GM12873 (cell line): Measurements from ENCODE around the gene RSPO3.

Experiments used
- TF ChIP-seq, protein P1 (sequence below): IDR thresholded peaks from 2 replicates; pipeline ENCODE4 v1.5.1; 2012; ENCODE audit warnings: low read depth, mild to moderate bottlenecking, moderate library complexity, low read length, control low read depth; ENCODE audit not compliant: insufficient read depth; ENCODE audit errors: missing control alignments

Gene RSPO3

DNA sequence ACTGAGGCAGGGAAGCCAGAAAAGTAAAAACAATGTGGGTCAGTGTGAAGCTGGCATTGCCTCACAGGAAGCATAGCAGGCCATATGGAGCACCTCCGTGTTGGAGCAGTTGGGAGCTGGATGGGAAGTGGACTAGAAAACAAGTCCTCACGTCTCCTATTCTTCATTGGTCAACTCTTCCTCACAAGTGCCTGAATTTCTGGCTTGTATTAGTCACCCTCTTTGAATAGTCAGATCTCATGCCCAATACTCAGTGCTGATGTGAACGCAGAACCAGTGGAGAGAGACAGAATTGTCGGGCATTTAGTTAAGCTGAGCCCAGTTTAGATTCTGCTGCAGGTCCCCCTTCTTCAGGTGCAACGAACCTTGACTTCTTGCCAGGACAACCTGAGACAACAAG, 22.3 kb upstream of the RSPO3 start:
- TF ChIP-seq, protein P1, sequence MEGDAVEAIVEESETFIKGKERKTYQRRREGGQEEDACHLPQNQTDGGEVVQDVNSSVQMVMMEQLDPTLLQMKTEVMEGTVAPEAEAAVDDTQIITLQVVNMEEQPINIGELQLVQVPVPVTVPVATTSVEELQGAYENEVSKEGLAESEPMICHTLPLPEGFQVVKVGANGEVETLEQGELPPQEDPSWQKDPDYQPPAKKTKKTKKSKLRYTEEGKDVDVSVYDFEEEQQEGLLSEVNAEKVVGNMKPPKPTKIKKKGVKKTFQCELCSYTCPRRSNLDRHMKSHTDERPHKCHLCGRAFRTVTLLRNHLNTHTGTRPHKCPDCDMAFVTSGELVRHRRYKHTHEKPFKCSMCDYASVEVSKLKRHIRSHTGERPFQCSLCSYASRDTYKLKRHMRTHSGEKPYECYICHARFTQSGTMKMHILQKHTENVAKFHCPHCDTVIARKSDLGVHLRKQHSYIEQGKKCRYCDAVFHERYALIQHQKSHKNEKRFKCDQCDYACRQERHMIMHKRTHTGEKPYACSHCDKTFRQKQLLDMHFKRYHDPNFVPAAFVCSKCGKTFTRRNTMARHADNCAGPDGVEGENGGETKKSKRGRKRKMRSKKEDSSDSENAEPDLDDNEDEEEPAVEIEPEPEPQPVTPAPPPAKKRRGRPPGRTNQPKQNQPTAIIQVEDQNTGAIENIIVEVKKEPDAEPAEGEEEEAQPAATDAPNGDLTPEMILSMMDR = no peak

DNA sequence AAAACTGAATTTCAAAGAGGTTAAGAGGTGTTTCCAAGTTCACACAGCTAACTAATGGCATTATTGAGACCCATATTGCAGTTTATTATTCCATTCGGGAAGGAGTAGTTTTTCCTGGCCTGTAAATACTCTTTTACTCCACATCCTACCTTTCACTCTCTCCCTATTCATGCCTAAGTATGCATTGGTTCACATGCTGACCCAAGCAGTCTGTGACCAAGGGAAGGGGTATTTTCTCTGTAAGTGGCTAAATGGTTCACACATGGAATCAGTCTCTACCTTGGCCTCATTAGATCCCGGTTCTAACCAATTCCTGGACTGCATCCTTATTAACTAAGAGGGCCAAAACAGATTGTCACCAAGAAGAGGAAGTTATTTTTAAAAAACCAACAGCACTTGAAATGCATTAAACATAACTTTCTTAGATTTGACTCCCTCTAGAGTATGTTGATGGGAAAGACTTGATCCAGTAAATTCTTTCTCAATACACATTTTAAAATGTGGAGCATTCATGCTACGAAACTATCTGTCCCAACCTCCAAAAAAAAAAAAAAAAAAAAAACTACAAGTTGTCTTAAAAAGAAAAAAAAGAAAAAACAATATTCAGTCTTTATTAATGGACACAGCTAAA, 17.8 kb upstream of the RSPO3 start:
- TF ChIP-seq, protein P1 = no peak

DNA sequence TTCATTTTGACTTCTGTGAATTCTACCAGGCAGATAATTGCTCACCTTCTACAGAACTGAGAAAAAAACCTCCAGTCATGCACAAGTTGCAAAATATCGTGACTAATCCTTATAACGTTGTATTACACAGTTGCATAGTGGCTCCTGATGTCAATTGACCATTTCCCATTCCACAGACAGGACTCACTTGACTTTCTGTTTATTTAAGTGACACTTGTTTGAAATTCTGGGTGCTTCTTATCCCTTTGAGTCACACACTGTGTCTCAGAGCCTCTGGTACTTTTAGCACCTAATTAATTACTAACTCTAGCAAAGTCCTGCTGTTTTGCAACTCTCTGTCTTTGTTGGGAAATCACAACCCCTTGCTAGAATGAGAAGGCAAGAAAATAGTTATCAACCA, 16.2 kb upstream of the RSPO3 start:
- TF ChIP-seq, protein P1 = no peak

DNA sequence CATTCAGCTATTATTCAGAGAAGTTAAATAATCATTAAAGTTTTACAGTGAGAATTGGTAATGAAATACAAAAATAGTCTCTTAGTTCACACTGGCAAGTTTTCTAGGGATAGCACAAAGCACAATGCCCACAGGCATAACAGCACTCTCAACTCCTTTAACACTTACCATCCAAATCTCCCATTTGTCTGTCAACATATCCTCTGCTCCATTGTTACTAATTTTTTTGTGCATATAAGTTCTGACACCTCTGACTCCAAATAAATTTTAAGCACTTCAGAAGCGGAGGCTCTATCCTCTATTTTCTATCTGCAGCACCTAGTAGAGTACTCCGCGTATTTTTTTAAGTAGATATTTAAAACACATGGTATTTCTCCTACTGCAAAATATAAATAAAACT, 15.6 kb upstream of the RSPO3 start:
- TF ChIP-seq, protein P1 = no peak

DNA sequence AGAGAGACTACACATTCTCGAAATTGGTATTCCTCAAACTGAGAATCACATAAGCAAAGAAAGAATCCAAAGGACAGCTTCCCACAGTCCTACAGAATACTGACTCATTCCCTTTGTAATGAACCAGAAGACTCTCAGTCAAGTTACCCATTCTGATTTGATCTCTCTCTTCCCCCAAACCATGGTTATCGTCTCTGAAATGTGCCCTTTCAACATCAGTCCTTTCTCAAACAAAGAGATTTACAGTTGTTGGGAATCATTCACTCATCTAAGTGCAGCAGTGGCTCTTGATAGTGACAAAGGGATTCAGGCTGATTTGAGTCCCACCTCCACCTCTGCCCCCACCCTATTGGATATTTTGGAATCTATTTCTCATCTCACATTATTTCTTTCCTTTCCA, 15.0 kb upstream of the RSPO3 start:
- TF ChIP-seq, protein P1 = no peak

DNA sequence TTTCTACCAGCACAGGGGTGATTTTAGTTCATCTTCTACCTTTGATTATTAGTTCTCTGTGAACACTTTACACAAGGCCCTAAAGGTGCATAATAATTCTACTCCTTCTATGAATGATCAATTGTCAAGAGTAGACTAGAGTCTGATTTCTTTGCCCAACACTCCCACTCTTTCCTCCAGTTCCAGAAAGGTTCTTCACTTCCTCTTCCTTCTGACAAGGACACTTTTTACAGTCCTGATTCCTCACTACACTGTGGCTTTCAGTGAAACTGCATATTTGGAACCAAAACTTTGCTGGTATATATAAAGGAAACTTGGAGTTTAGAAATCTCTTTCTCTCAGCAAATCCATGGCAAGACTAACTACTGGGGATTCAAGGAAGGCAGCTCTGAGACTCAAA, 10.6 kb upstream of the RSPO3 start:
- TF ChIP-seq, protein P1 = no peak

DNA sequence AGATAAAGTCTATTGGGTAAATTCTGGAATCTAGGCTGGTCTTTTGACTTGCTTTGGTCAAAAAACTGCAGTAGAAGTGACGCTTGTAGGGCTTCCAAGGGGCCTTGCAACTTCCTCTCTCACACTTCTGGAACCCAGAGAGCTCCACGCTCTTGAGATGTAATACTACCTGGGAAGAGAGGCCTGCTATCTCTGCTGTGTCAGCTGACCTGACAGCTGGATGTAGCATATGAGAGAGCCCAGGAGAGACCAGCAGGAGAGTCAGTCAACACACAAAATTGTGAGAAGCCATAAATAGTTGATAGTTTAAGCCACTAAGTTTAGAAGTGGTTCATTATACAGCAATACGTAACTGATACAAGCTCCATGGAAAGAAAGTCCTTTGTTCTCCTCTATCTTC, 7.8 kb upstream of the RSPO3 start:
- TF ChIP-seq, protein P1 = no peak

DNA sequence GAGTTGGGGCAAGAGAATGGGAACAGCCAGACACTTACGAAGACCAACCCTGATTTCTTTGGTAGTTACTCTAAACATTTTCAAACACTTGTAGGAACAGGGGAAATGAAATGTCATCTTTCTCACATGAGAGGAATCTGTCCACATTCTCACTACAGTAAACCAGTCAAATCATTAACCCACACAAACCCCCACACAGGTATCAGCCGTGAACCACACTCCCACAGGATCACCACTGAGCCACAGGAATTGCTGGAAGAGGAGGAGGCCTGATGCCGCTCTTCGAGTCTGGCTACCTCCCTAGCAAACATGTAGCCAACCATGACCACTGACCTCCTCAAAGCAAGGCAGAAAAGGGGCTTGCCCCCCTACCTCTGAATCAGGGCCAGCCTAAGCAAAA, 6.9 kb upstream of the RSPO3 start:
- TF ChIP-seq, protein P1 = no peak
